Effector memory CD8-positive, alpha-beta T cell (primary cell): ENCODE results near the gene TMEM181.
"Not testable (repeated sequence)": the region's sequence is repeated elsewhere in the genome, so short reads cannot be mapped to it uniquely, and the experiment has no call there.

ENCODE experiments used
- ATAC-seq: fragments of 150-1000 bp; cut with Tn5 transposase; replicated peaks from 2 replicates; pipeline ENCODE4 v1.10.0; 2021; ENCODE audit warnings: mild to moderate bottlenecking, moderate library complexity
- DNase-seq, 3 experiments: peaks; one replicate each; pipeline ENCODE4 v3.0.0; 2021
- H3K27ac Mint-ChIP-seq, 2 donors: one replicate each; pipeline ENCODE4 v1.8.0; 2022; ENCODE audit warnings: mild to moderate bottlenecking in 2 of 2, mixed read lengths in 2 of 2, moderate library complexity in 2 of 2
- H3K27me3 Mint-ChIP-seq, 2 donors: one replicate each; pipeline ENCODE4 v1.8.0; 2022; ENCODE audit warnings: mixed read lengths in 2 of 2
- H3K36me3 Mint-ChIP-seq: one replicate; pipeline ENCODE4 v1.8.0; 2022; ENCODE audit warnings: mild to moderate bottlenecking, moderate library complexity, mixed read lengths; ENCODE audit not compliant: insufficient read depth
- H3K4me1 Mint-ChIP-seq, 2 donors: one replicate each; pipeline ENCODE4 v1.8.0; 2022; ENCODE audit warnings: low read depth in 2 of 2, mixed read lengths in 2 of 2
- H3K4me3 Mint-ChIP-seq, 2 donors: one replicate each; pipeline ENCODE4 v1.8.0; 2022; ENCODE audit warnings: mild to moderate bottlenecking in 2 of 2, mixed read lengths in 2 of 2, moderate library complexity in 2 of 2
- H3K9me3 Mint-ChIP-seq, 2 donors: one replicate each; pipeline ENCODE4 v1.8.0; 2022; ENCODE audit warnings: mixed read lengths in 2 of 2
- total RNA-seq, 9 experiments: gene quantifications; one replicate each; lab custom pipeline; 2026; lab: John Stamatoyannopoulos, UW

TMEM181 gene, protein sequence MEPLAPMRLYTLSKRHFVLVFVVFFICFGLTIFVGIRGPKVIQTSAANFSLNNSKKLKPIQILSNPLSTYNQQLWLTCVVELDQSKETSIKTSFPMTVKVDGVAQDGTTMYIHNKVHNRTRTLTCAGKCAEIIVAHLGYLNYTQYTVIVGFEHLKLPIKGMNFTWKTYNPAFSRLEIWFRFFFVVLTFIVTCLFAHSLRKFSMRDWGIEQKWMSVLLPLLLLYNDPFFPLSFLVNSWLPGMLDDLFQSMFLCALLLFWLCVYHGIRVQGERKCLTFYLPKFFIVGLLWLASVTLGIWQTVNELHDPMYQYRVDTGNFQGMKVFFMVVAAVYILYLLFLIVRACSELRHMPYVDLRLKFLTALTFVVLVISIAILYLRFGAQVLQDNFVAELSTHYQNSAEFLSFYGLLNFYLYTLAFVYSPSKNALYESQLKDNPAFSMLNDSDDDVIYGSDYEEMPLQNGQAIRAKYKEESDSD
- 54.9 to 165 (median 88.6) reads per million in 9 experiments for total RNA-seq

DNA sequence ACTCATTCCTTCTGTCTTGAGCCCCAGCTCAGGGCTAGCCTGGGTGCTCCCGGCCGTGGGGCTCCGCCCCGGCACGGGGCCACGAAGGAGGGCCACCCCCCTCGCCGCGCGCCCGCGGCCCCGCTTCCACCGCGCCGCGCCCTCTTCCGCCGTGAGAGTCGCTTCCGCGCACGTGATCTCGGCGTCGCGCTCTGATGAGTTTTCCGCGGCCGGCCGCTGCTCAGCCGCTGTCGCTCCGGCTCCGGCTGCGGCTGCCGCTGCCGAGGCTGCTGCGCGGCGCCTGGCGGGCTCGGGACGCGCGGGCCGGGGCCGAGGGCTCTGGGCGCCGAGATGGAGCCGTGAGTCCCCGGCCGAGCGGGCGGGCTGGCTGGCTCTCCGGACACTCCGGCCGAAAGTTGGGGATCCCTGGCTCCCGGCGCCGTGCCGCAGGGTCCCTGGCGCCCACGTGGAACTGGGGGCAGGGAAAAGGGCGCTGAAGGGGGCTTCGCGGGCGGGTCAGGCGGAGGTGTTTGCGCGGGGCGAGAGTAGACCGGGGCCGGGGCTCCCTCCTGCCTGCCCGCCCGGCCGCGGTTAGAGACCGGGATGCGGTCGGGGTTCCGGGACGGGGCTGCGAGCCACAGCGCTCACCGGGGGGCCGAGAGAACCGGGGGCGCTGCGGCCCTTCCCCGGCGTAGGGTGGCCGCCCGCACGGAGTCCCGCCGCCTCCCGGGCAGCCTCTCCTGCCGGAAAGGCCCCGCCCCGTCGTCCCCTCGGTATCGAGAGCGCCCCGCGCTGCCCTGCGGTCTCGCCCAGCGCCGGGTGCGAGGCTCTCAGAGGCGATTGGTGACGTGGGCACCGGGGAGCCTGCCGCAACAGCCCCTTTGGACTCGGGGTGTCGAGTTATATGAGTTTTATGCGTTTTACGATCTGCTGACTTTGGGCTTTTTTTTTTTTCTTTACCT is at the start of gene TMEM181:
Gene TMEM181 (plus strand): TSS at position 197 of the 941 bp plus-strand sequence. CDS start 134 bp downstream, at position 331.
- Mint-ChIP-seq H3K27ac (peak within 1 kb of the TSS; percentile 97), H3K27me3 (no peaks in the 10 kb centered on the region), H3K4me3 (peak within 1 kb of the TSS; percentile 76 to 97), H3K9me3 (no peaks in the 10 kb centered on the region), H3K36me3 (peaks cover 33% of the 10 kb centered on the region), H3K4me1 (peaks cover 40 to 41% of the 10 kb centered on the region in 2 donors)
- ATAC-seq (peak; percentile 84), DNase-seq (peak; percentile 83 to 84 (median 83))

DNA sequence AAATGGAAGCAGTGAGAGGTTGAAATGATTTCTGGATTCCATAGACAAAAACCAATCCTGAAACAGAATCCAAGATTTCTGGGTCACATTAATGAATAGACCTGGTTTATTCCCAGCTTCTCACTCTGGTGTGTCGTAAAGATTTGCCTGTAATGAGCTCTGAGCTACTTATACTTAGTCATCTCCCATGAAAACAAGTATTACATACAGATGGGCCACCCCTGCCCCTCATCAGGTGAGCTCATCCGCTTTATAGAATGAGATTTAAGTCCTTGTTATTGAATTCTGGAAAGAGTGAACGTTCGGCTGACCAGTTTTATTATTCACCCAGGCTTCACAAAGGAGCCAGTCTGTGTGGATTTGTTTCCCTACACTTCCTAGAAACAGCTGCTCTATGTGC is 47.1 kb upstream of the TMEM181 start:
- no peak overlapping the region for H3K4me3 Mint-ChIP-seq
- DNase-seq (no peak), ATAC-seq (no peak)
- peaks cover 0 to 14% of the 10 kb centered on the region in 2 donors for H3K27me3 Mint-ChIP-seq
- no peak overlapping the region for H3K27ac Mint-ChIP-seq
- peaks cover 3% of the 10 kb centered on the region for H3K36me3 Mint-ChIP-seq
- no peaks in the 10 kb centered on the region for H3K9me3 Mint-ChIP-seq
- peaks cover 17 to 24% of the 10 kb centered on the region in 2 donors for H3K4me1 Mint-ChIP-seq

DNA sequence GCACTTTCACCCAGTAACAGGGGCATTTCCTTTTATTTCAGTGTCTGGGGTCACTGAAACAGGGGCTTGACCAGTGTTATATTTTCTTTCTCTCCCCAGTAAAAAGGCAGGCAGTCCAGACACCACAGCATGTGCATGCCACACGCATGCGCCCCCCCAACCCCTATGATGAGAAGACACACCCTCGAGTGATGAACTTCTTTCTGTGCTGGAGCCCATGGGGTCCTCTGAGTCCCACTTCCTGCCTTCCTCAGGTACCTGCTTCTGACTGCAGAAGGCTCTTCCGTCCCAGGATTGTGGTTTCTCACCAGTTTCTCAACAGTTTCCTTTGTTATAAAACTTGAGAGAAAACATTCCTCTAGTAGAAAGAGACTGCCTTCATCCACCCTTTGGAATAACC is 45.7 kb upstream of the TMEM181 start:
- DNase-seq = no peak
- Mint-ChIP-seq H3K9me3 (no peaks in the 10 kb centered on the region), H3K4me1 (peaks cover 24 to 33% of the 10 kb centered on the region in 2 donors), H3K4me3 (peak overlapping the region; percentile 55 to 62), H3K36me3 (no peaks in the 10 kb centered on the region), H3K27ac (peak overlapping the region; percentile 26 to 81), H3K27me3 (peaks cover 0 to 14% of the 10 kb centered on the region in 2 donors)
- ATAC-seq = peak; percentile 18

DNA sequence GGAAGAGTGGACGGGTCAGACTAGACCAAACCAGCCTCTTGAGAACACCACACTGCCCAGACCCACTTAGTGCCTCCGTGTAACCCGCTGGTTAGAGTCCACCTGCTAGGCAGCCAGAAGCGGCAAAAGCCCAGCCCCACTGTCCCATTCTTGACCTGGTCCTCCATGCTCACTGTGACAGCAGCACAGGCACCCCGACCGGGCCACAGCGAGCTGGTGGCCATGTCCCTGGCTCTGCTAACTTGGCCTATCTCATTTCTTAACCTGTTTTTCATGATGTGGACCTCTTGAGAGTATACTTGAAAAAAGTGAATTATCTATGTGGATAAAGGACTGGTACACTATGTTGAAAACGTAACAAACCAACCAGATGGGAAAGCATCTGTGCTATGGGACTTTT is 44.9 kb upstream of the TMEM181 start:
- H3K9me3 Mint-ChIP-seq = no peaks in the 10 kb centered on the region
- H3K27me3 Mint-ChIP-seq = peaks cover 0 to 14% of the 10 kb centered on the region in 2 donors
- H3K4me3 Mint-ChIP-seq = no peak overlapping the region
- no peak for ATAC-seq
- peak overlapping the region in 1 of 2 donors; percentile 81 for H3K27ac Mint-ChIP-seq
- H3K4me1 Mint-ChIP-seq = peaks cover 24 to 33% of the 10 kb centered on the region in 2 donors
- H3K36me3 Mint-ChIP-seq = no peaks in the 10 kb centered on the region
- DNase-seq = no peak

DNA sequence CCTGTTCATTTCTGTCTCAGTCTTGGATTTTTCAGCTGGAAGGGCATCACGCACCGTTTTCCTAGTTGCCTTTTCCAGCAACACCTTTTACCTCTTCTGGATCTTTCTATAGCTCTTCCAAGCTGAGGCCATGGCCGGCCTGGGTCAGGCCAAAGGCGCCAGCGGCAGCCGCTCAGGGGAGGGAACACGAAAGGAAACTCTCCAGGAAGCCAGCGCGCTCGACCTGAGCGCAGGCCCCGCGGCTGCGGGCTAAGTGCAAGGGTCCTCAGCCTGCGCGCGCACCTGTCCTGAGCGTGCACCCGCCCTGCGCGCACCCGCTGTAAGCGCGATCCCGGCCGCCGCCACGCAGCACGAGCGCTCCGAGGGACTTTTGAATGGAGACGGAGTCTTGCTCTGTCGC is 43.8 kb upstream of the TMEM181 start:
- no peaks in the 10 kb centered on the region for H3K36me3 Mint-ChIP-seq
- H3K27ac Mint-ChIP-seq = no peak overlapping the region
- ATAC-seq (no peak), DNase-seq (no peak)
- H3K9me3 Mint-ChIP-seq = no peaks in the 10 kb centered on the region
- peak overlapping the region in 1 of 2 donors; percentile 3 for H3K4me3 Mint-ChIP-seq
- H3K27me3 Mint-ChIP-seq = peaks cover 0 to 14% of the 10 kb centered on the region in 2 donors
- peaks cover 24 to 33% of the 10 kb centered on the region in 2 donors for H3K4me1 Mint-ChIP-seq

DNA sequence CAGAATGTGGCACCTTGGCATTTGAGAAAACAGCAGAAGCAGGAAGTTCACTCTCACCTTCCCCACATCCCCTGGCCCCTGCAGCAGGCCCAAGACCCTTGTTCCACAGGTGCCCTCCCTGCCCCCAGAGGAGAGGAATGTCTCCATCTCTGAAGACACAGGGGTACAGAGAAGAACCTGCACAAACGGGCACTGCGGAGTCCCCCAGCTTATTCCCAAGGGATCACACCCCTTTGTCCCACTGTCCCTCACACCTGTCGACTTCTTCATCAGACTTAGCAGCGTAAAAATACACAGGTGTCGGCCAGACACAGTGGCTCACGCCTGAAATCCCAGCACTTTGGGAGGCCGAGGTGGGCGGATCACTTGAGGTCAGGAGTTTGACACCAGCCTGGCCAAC is 42.9 kb upstream of the TMEM181 start:
- H3K4me3 Mint-ChIP-seq = peak overlapping the region in 1 of 2 donors; percentile 80
- peaks cover 24 to 33% of the 10 kb centered on the region in 2 donors for H3K4me1 Mint-ChIP-seq
- peaks cover 0 to 14% of the 10 kb centered on the region in 2 donors for H3K27me3 Mint-ChIP-seq
- ATAC-seq (no peak), DNase-seq (no peak)
- no peaks in the 10 kb centered on the region for H3K36me3 Mint-ChIP-seq
- H3K27ac Mint-ChIP-seq = no peak overlapping the region
- H3K9me3 Mint-ChIP-seq = no peaks in the 10 kb centered on the region

DNA sequence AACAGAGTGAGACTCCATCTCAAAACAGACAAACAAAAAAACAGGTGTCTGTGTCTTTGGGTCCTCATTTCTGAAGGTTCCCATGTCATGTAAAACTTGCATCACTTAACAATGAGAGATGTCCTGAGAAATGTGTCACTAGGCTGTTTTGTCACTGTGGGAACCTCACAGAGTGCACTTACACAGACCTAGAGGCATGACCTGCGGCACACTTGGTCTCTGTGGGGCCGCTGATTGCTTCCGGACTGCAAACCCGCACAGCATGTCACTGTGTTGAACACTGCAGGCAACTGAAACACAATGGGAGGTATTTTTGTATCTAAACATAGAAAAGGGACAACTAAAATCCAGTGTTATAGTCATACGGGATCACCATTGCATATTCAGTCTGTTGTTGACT is 42.3 kb upstream of the TMEM181 start:
- H3K27me3 Mint-ChIP-seq = peaks cover 0 to 14% of the 10 kb centered on the region in 2 donors
- ATAC-seq (peak; percentile 68), DNase-seq (no peak)
- H3K36me3 Mint-ChIP-seq = no peaks in the 10 kb centered on the region
- H3K27ac Mint-ChIP-seq = no peak overlapping the region
- H3K4me1 Mint-ChIP-seq = peaks cover 24 to 33% of the 10 kb centered on the region in 2 donors
- H3K4me3 Mint-ChIP-seq = peak overlapping the region; percentile 80 to 84
- no peaks in the 10 kb centered on the region for H3K9me3 Mint-ChIP-seq

DNA sequence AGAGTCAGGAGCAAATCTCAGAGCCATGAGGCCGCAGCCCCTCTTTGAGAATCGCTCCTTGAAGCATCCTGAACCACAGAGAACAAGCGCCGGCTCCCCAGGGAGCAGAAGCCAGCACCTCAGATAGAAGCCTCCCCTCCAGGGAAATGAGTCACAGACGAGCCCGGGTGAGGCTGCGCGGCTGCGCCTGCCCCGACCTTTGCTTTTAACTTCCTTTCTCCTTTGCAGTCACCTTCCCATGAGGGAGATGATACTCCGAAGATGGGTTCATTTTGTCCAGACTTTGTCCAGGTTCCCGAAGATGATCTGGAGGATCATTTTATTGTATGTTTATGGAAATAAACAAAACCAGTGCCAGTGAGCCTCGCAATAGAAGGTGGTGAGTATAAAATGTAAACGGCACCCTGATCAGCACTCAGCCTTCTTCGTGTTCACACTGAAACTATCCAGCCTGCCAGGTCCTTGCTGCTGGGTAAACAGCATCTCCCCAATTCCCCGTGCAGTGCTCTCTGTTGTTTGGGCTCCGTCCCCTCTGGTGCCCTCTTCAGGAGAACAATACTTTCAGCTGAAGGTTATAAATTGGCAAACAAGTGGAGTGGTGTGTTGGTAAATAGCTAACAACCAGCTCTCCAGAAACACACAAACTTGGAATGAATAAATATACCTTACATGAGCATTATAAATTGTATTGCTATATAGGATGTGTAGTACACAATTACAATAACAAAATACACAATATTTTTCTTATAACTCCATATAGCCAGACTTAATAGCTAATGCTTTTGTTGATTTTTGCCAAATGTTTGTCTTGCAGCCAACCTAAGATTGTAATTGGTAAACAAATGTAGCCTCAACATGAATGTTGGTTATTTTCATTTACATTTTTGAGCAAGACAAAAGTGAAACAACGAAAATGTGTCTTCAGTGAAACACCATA is 41.4 kb upstream of the TMEM181 start:
- Mint-ChIP-seq H3K4me3 (peak overlapping the region; percentile 80 to 84), H3K27me3 (peaks cover 3 to 19% of the 10 kb centered on the region in 2 donors), H3K4me1 (peaks cover 24 to 32% of the 10 kb centered on the region in 2 donors), H3K9me3 (no peaks in the 10 kb centered on the region), H3K27ac (peak overlapping the region; percentile 73 to 88), H3K36me3 (peaks cover under 1% of the 10 kb centered on the region)
- peak; percentile 77 for ATAC-seq
- DNase-seq = peak; percentile 26 to 37 (median 29)

DNA sequence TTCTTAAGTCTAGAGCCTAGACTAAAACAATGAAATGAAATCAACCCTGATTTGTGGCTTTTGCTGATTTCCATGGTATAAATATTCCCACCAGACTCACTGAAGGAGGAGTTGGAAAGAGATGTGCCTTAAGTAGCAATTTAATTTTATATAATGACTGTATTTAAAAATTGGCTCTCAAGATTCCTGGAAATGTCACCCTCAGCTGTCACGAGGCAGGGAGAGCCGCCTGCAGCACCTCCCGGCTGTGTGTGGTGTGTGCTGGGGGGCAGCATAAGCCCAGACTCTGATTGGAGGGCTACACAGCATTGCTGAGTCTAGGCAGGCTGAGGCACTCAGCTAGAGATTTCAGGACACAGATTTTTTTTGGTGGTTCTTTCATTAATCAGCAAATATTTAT is 40.6 kb upstream of the TMEM181 start:
- peaks cover 17 to 24% of the 10 kb centered on the region in 2 donors for H3K4me1 Mint-ChIP-seq
- H3K27ac Mint-ChIP-seq = no peak overlapping the region
- no peaks in the 10 kb centered on the region for H3K9me3 Mint-ChIP-seq
- H3K4me3 Mint-ChIP-seq = no peak overlapping the region
- DNase-seq (no peak), ATAC-seq (no peak)
- peaks cover 4% of the 10 kb centered on the region for H3K36me3 Mint-ChIP-seq
- H3K27me3 Mint-ChIP-seq = peaks cover 12 to 27% of the 10 kb centered on the region in 2 donors

DNA sequence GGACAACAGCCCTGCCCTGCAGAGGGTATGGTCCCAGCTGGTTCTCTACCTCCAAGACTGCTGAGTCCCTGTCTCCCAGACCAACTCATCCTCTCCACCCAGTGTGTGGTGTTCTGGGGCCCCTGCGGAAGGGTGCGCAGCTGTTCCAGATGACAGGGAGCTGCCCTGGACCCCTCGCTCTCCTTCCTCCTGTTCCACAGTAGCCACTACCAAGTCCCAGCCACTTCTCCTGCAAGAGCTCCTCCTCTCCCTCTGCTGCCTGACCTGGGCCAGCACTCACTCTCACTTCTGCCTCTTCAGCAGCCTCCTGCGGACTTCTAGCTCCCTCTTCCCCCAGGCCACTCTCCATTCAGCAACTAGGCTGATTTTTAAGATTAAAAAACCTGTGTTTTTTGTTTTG is 40.1 kb upstream of the TMEM181 start:
- H3K9me3 Mint-ChIP-seq = no peaks in the 10 kb centered on the region
- H3K4me3 Mint-ChIP-seq = no peak overlapping the region
- H3K27me3 Mint-ChIP-seq = peaks cover 16 to 32% of the 10 kb centered on the region in 2 donors
- peaks cover 12 to 19% of the 10 kb centered on the region in 2 donors for H3K4me1 Mint-ChIP-seq
- ATAC-seq (no peak), DNase-seq (no peak)
- no peak overlapping the region for H3K27ac Mint-ChIP-seq
- H3K36me3 Mint-ChIP-seq = peaks cover 4% of the 10 kb centered on the region

DNA sequence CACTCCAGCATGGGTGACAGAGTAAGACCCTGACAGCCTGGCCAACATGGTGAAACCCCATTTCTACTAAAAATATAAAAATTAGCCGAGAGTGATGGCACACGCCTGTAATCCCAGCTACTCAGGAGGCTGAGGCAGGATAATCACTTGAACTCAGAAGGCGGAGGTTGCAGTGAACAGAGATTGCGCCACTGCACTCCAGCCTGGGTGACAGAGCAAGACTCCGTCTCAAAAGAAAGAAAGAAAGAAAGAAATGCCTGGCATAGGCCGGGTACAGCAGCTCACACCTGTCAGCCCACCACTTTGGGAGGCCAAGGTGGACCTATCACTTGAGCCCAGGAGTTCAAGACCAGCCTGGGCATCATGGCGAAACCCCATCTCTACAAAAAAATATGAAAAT is 38.9 kb upstream of the TMEM181 start:
- H3K36me3 Mint-ChIP-seq, DNase-seq, H3K9me3 Mint-ChIP-seq, ATAC-seq, H3K4me3 Mint-ChIP-seq, H3K27ac Mint-ChIP-seq: not testable (repeated sequence)
- H3K4me1 Mint-ChIP-seq = peaks cover 8 to 13% of the 10 kb centered on the region in 2 donors
- H3K27me3 Mint-ChIP-seq = peaks cover 28 to 36% of the 10 kb centered on the region in 2 donors

DNA sequence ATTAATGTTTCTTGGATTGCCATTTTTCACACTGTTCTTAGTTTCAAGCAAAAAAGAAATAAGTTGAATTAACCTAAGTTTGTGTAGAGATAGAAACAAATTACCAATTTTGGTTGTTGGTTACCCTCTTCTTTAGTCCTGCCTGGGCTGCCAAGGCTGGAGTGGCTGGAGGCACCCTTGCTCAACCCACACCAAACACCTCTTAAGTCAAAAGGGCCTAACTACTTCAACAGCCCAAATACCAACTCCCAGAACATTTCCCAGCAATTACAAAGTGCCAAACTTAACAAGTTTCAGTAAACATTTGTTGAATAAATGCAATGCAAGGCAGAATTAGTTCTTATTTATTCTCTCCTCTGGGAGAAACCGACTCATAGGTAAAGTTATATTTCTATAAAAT is 38.1 kb upstream of the TMEM181 start:
- Mint-ChIP-seq H3K4me1 (peaks cover 8 to 11% of the 10 kb centered on the region in 2 donors), H3K4me3 (no peak overlapping the region), H3K27me3 (peaks cover 36 to 38% of the 10 kb centered on the region in 2 donors), H3K36me3 (peaks cover 4% of the 10 kb centered on the region), H3K9me3 (peaks cover 0 to 5% of the 10 kb centered on the region in 2 donors), H3K27ac (no peak overlapping the region)
- ATAC-seq = no peak
- no peak for DNase-seq
